MCF 10A (cell line): Measurements from ENCODE around the gene RAX. TPM values are rescaled to one million over a fixed set of nuclear protein-coding genes. Genes with fewer than 3 reads are reported as not detected.

Source experiments
- BruUV-seq: library from RNA; stranded (reverse); fragments of 400-500 nt; replicated peaks from 2 replicates; lab custom pipeline; 2021; lab: Mats Ljungman, UMichigan
- CTCF ChIA-PET: fragments of 300-600 bp; sonication (Branson Sonifier 250); formaldehyde crosslinking; extraction: SDS; loops from one replicate; lab custom pipeline; 2021; ENCODE audit warnings: antibody characterized with exemption, inconsistent platforms; lab: Yijun Ruan, JAX
- POLR2A ChIA-PET: fragments of 300-600, 350-650 bp; sonication (Branson Sonifier 250); formaldehyde crosslinking; extraction: SDS; loops from one replicate; lab custom pipeline; 2020; ENCODE audit warnings: antibody characterized with exemption, inconsistent platforms; lab: Yijun Ruan, JAX
- DNase-seq: peaks from one replicate; pipeline ENCODE4 v3.0.0-alpha.2; 2018; ENCODE audit not compliant: unreplicated experiment
- H3K27ac Mint-ChIP-seq: one replicate; pipeline ENCODE4 v1.8.0; 2022; ENCODE audit warnings: mild to moderate bottlenecking, low read depth, mixed read lengths; ENCODE audit not compliant: unreplicated experiment
- H3K27me3 Mint-ChIP-seq: one replicate; pipeline ENCODE4 v1.8.0; 2022; ENCODE audit warnings: mixed read lengths; ENCODE audit not compliant: insufficient read depth, unreplicated experiment
- H3K36me3 Mint-ChIP-seq: one replicate; pipeline ENCODE4 v1.8.0; 2022; ENCODE audit warnings: mild to moderate bottlenecking, moderate library complexity, mixed read lengths; ENCODE audit not compliant: insufficient read depth, unreplicated experiment
- H3K4me1 Mint-ChIP-seq: one replicate; pipeline ENCODE4 v1.8.0; 2022; ENCODE audit warnings: mixed read lengths; ENCODE audit not compliant: insufficient read depth, unreplicated experiment
- H3K4me3 Mint-ChIP-seq: one replicate; pipeline ENCODE4 v1.8.0; 2022; ENCODE audit warnings: mild to moderate bottlenecking, moderate library complexity, mixed read lengths; ENCODE audit not compliant: unreplicated experiment
- H3K9me3 Mint-ChIP-seq: one replicate; pipeline ENCODE4 v1.8.0; 2022; ENCODE audit warnings: mixed read lengths; ENCODE audit not compliant: unreplicated experiment
- CTCF ChIP-seq: fragments of 200-600 bp; IDR thresholded peaks from one replicate; pipeline ENCODE4 v1.8.0; 2022; ENCODE audit warnings: antibody characterized with exemption, mild to moderate bottlenecking; ENCODE audit not compliant: unreplicated experiment
- intact Hi-C: fragments of 100-400 bp; cut with micrococcal nuclease; formaldehyde crosslinking; loops from 2 replicates; pipeline ENCODE4 v1.14.1; 2022
- total RNA-seq: library from RNA; stranded (reverse); gene quantifications from 2 replicates; pipeline ENCODE4 v1.2.3, GENCODE V29; 2022

The RAX gene
- total RNA-seq, 1 experiment from 2014 or later: not detected

- TF ChIP-seq CTCF: peak; percentile 93
- Mint-ChIP-seq H3K27me3 (peaks cover 76% of the 10 kb centered on the region), H3K27ac (no peak overlapping the region), H3K36me3 (no peaks in the 10 kb centered on the region), H3K9me3 (no peaks in the 10 kb centered on the region), H3K4me3 (no peak overlapping the region), H3K4me1 (no peaks in the 10 kb centered on the region)
- DNase-seq: peak; percentile 60
- POLR2A ChIA-PET: interaction anchor here (0.6 to 1.3 kb wide), 4 partner anchors 58 to 376 kb away, joined by 3 to 10 read pairs (median 4); partner anchors contain the start of gene LMAN1
- CTCF ChIA-PET: interaction anchor here (0.6 to 5.1 kb wide), 47 partner anchors 9 to 1112 kb away, joined by 3 to 171 read pairs (median 4); partner anchors contain the start of genes GRP and RAX
- intact Hi-C loops: loop anchor here (1.0 to 2.0 kb wide), 4 partner anchors 59 to 574 kb away; no protein-coding TSS in a partner anchor
- BruUV-seq: no TSS peak
Observed at GRCh38 chr18:59249199-59249774, 24.0 kb downstream of the RAX start.

DNA sequence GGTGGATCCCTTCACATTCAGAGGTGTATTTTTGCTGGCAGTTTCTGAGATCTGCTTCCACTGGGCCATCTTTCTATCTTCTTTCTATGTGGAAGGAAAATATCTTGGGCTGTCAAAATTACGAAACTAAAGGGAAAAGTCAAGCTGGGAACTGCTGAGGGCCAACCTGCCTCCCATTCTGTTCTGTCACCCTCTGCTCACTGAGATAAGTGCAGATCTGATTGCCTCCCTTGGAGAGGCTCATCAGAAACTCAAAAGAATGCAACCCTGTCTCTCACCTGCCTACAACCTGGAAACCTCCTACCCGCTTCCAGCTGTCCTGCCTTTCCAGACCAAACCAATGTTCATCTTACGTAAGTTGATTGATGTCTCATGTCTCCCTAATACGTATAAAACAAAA, 26.5 kb downstream of the RAX start:
- H3K27me3 Mint-ChIP-seq: peaks cover 51% of the 10 kb centered on the region
- H3K27ac Mint-ChIP-seq: no peak overlapping the region
- BruUV-seq: no TSS peak
- intact Hi-C loops: no loop called here
- H3K4me3 Mint-ChIP-seq: no peak overlapping the region
- ChIA-PET POLR2A (no interaction called here), CTCF (interaction anchor here (1.2 to 5.1 kb wide), 3 partner anchors 62 to 154 kb away, joined by 4 to 171 read pairs (median 28); no protein-coding TSS in a partner anchor)
- DNase-seq: no peak
- H3K36me3 Mint-ChIP-seq: no peaks in the 10 kb centered on the region
- no peaks in the 10 kb centered on the region for H3K9me3 Mint-ChIP-seq
- no peak for TF ChIP-seq CTCF
- H3K4me1 Mint-ChIP-seq: no peaks in the 10 kb centered on the region

DNA sequence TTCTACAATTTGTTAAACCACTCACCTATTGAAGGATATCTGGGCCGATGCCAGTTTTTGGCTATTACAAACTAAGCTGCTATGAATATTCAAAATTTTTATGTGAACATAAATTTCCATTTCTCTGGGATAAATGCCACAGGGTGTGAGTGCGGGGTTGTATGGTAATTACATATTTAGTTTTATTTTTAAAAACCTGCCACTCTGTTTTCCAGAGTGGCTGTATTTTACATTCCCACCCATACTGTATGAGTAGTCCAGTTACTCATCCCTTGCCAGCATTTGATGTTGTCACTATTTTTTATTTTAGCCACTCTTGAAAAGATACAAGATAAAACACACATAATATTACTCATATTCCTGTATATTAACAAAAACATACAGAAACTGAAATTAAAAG, 30.3 kb downstream of the RAX start:
- no peaks in the 10 kb centered on the region for H3K36me3 Mint-ChIP-seq
- intact Hi-C loops: no loop called here
- no TSS peak for BruUV-seq
- peaks cover 57% of the 10 kb centered on the region for H3K27me3 Mint-ChIP-seq
- POLR2A ChIA-PET: no interaction called here
- CTCF ChIA-PET: interaction anchor here (1.2 kb wide), 1 partner anchor 160 kb away, joined by 5 read pairs; no protein-coding TSS in a partner anchor
- no peaks in the 10 kb centered on the region for H3K4me1 Mint-ChIP-seq
- H3K4me3 Mint-ChIP-seq: no peak overlapping the region
- no peak for TF ChIP-seq CTCF
- no peak overlapping the region for H3K27ac Mint-ChIP-seq
- DNase-seq: no peak
- H3K9me3 Mint-ChIP-seq: no peaks in the 10 kb centered on the region

DNA sequence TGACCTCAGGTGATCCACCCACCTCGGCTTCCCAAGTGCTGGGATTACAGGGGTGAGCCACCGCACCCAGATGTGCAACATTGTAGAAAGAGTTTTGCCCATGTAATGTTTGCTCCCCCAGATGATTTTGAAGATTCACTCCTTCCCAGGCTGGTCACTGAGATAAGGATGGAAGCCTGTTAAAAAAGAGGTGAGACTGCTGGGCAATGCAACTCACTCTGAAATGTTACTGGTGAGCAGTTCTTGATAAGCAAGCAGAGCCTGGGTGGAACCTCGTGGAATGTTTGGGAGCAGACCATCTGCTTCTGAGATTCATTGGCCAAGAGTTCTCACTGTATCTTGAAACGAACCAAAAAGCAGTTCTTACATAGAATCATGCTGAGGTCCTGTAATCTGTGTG, 33.6 kb downstream of the RAX start:
- intact Hi-C loops: no loop called here
- Mint-ChIP-seq H3K27ac (no peak overlapping the region), H3K36me3 (no peaks in the 10 kb centered on the region), H3K4me3 (no peak overlapping the region), H3K27me3 (peaks cover 42% of the 10 kb centered on the region), H3K4me1 (no peaks in the 10 kb centered on the region), H3K9me3 (no peaks in the 10 kb centered on the region)
- no peak for DNase-seq
- no TSS peak for BruUV-seq
- no peak for TF ChIP-seq CTCF
- ChIA-PET CTCF (interaction anchor here (1.0 to 1.3 kb wide), 2 partner anchors 10 to 163 kb away, joined by 5 to 8 read pairs; no protein-coding TSS in a partner anchor), POLR2A (interaction anchor here (0.9 kb wide), 1 partner anchor 38 kb away, joined by 3 read pairs; no protein-coding TSS in a partner anchor)
